HEK293 (cell line): ENCODE measurements around the gene PKHD1.

ENCODE experiments used
- CTCF ChIP-seq: fragments of 450-650 bp; formaldehyde crosslinking; IDR thresholded peaks from 2 replicates; pipeline ENCODE4 v1.5.1; 2016; ENCODE audit warnings: missing biosample characterization, missing genetic modification characterization
- ZNF175 ChIP-seq: fragments of 450-650 bp; formaldehyde crosslinking; IDR thresholded peaks from 2 replicates; pipeline ENCODE4 v1.5.1; 2016; ENCODE audit warnings: missing biosample characterization, missing genetic modification characterization
- ZNF24 ChIP-seq: fragments of 450-650 bp; formaldehyde crosslinking; IDR thresholded peaks from 2 replicates; pipeline ENCODE4 v1.5.1; 2016; ENCODE audit warnings: missing biosample characterization, missing genetic modification characterization
- ZNF335 ChIP-seq: fragments of 450-650 bp; formaldehyde crosslinking; conservative IDR thresholded peaks from 2 replicates; pipeline ENCODE4 v1.5.1; 2016; ENCODE audit warnings: missing biosample characterization, missing genetic modification characterization
- ZNF433 ChIP-seq: fragments of 450-650 bp; formaldehyde crosslinking; IDR thresholded peaks from 2 replicates; pipeline ENCODE4 v1.5.1; 2016; ENCODE audit warnings: missing biosample characterization, missing genetic modification characterization, low read depth
- ZNF514 ChIP-seq: fragments of 450-650 bp; formaldehyde crosslinking; IDR thresholded peaks from 2 replicates; pipeline ENCODE4 v1.5.1; 2016; ENCODE audit warnings: missing biosample characterization, missing genetic modification characterization
- ZNF530 ChIP-seq: fragments of 450-650 bp; formaldehyde crosslinking; IDR thresholded peaks from 2 replicates; pipeline ENCODE4 v1.5.1; 2016; ENCODE audit warnings: low read depth, missing biosample characterization, missing genetic modification characterization
- ZNF785 ChIP-seq: fragments of 450-650 bp; formaldehyde crosslinking; IDR thresholded peaks from 2 replicates; pipeline ENCODE4 v1.5.1; 2016; ENCODE audit warnings: missing biosample characterization, missing genetic modification characterization
- TF ChIP-seq, protein P1 (sequence below): fragments of 450-650 bp; formaldehyde crosslinking; IDR thresholded peaks from 2 replicates; pipeline ENCODE4 v1.5.1; 2016; ENCODE audit warnings: missing biosample characterization, missing genetic modification characterization

DNA sequence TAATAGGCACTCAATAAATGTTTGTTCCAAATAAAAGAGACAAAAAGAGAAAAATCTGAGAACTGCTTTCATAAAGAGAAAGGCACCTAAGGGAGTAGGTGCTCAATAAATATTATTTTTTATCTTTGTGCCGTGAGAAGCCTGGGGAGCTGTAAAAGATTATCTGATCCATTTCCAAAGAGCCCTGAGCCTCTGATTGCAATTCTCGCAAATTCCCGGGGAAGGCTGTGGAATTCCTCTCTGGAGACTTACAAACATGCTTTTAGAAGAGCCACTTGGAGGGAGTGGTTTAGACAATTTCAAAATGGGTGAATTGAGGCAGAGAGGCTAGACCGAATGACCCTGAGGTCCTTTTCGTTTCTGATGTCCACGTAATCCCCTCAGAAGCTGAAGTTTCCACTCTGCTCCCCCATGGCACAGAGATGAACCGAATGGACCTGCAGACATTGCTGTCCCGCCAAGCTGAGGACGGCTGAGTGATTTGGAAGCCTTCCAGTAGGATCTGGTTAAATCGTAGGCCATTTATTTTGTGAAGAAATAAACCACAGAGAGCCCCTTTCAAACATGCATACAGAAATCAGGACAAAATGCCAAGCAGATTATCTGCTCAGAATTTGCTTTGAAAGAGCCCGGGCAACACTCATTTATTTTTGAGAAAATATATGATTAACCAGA lies 77.8 kb downstream of the PKHD1 start:
- TF ChIP-seq ZNF785 (tag by site-specific recombination): no peak
- TF ChIP-seq ZNF335: no peak
- TF ChIP-seq CTCF (tag by site-specific recombination): no peak
- TF ChIP-seq, protein P1, sequence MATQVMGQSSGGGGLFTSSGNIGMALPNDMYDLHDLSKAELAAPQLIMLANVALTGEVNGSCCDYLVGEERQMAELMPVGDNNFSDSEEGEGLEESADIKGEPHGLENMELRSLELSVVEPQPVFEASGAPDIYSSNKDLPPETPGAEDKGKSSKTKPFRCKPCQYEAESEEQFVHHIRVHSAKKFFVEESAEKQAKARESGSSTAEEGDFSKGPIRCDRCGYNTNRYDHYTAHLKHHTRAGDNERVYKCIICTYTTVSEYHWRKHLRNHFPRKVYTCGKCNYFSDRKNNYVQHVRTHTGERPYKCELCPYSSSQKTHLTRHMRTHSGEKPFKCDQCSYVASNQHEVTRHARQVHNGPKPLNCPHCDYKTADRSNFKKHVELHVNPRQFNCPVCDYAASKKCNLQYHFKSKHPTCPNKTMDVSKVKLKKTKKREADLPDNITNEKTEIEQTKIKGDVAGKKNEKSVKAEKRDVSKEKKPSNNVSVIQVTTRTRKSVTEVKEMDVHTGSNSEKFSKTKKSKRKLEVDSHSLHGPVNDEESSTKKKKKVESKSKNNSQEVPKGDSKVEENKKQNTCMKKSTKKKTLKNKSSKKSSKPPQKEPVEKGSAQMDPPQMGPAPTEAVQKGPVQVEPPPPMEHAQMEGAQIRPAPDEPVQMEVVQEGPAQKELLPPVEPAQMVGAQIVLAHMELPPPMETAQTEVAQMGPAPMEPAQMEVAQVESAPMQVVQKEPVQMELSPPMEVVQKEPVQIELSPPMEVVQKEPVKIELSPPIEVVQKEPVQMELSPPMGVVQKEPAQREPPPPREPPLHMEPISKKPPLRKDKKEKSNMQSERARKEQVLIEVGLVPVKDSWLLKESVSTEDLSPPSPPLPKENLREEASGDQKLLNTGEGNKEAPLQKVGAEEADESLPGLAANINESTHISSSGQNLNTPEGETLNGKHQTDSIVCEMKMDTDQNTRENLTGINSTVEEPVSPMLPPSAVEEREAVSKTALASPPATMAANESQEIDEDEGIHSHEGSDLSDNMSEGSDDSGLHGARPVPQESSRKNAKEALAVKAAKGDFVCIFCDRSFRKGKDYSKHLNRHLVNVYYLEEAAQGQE: no peak
- no peak for TF ChIP-seq ZNF433 (tag by site-specific recombination)
- TF ChIP-seq ZNF530 (tag by site-specific recombination): no peak
- TF ChIP-seq ZNF514 (tag by site-specific recombination): no peak
- TF ChIP-seq ZNF175 (tag by site-specific recombination): no peak
- TF ChIP-seq ZNF24: no peak
